Measurements from ENCODE around the gene RNF8. TPM values are rescaled to one million over a fixed set of nuclear protein-coding genes. Genes with fewer than 3 reads are reported as not detected.

RNF8 gene
- total RNA-seq, 2 donors from 2014 or later, result 38.2 to 51.1 TPM

GRCh38 chr6:37382994-37383765 is 29.4 kb downstream of the RNF8 start:
- H3K9me3 ChIP-seq (ENCODE audit: control insufficient read depth, low read length), result no peaks in the 10 kb centered on the region
- WGBS, 2 experiments (ENCODE audit: insufficient coverage in 1 of 2, insufficient read length in 1 of 2), result 100% methylated on average over 1 of the region's 1 CpG; no CpG with 5 or more reads in 1 of the 2 experiments
- peak; percentile 44 for TF ChIP-seq CTCF (conservative IDR thresholded peaks at IDR 0.05)
- H3K4me3 ChIP-seq (ENCODE audit: low read length), result no peak overlapping the region
- peaks cover 48% of the 10 kb centered on the region for H3K36me3 Mint-ChIP-seq (ENCODE audit: low read depth)
- no peaks in the 10 kb centered on the region for H3K27me3 Mint-ChIP-seq (ENCODE audit: insufficient read depth)
- peaks cover 75% of the 10 kb centered on the region for H3K36me3 ChIP-seq (ENCODE audit: control insufficient read depth, insufficient read depth, low read length)
- H3K9ac ChIP-seq (ENCODE audit: extremely low read depth, low read length, poor library complexity, severe bottlenecking), result no peak overlapping the region
- no peak overlapping the region for H3K4me3 Mint-ChIP-seq
- no peaks in the 10 kb centered on the region for H3K27me3 ChIP-seq (ENCODE audit: control insufficient read depth, insufficient read depth, low read length, poor library complexity, severe bottlenecking)
- no peaks in the 10 kb centered on the region for H3K9me3 Mint-ChIP-seq
- no peak overlapping the region for H3K27ac Mint-ChIP-seq
- H3K4me1 ChIP-seq (ENCODE audit: control insufficient read depth, insufficient read depth, low read length), result peaks cover 10% of the 10 kb centered on the region
- no peak for DNase-seq
- no peak overlapping the region for H3K27ac ChIP-seq (ENCODE audit: low read depth, low read length)
- peaks cover 15% of the 10 kb centered on the region for H3K4me1 Mint-ChIP-seq

GRCh38 chr6:37388578-37388977 is 34.8 kb downstream of the RNF8 start:
- H3K27ac ChIP-seq (ENCODE audit: low read depth, low read length), result no peak overlapping the region
- peaks cover 85% of the 10 kb centered on the region for H3K36me3 ChIP-seq (ENCODE audit: control insufficient read depth, insufficient read depth, low read length)
- Mint-ChIP-seq H3K36me3 (ENCODE audit: low read depth) (peaks cover 34% of the 10 kb centered on the region), H3K27ac (no peak overlapping the region), H3K9me3 (no peaks in the 10 kb centered on the region), H3K4me1 (no peaks in the 10 kb centered on the region), H3K27me3 (ENCODE audit: insufficient read depth) (no peaks in the 10 kb centered on the region), H3K4me3 (no peak overlapping the region)
- DNase-seq, result no peak
- no peak for TF ChIP-seq CTCF (conservative IDR thresholded peaks at IDR 0.05)
- no peaks in the 10 kb centered on the region for H3K9me3 ChIP-seq (ENCODE audit: control insufficient read depth, low read length)
- H3K4me3 ChIP-seq (ENCODE audit: low read length), result no peak overlapping the region
- H3K9ac ChIP-seq (ENCODE audit: extremely low read depth, low read length, poor library complexity, severe bottlenecking), result no peak overlapping the region
- no peaks in the 10 kb centered on the region for H3K4me1 ChIP-seq (ENCODE audit: control insufficient read depth, insufficient read depth, low read length)
- H3K27me3 ChIP-seq (ENCODE audit: control insufficient read depth, insufficient read depth, low read length, poor library complexity, severe bottlenecking), result no peaks in the 10 kb centered on the region

- no peak for DNase-seq
- no peak overlapping the region for H3K27ac Mint-ChIP-seq
- no peak overlapping the region for H3K4me3 Mint-ChIP-seq
- H3K36me3 Mint-ChIP-seq (ENCODE audit: low read depth), result peaks cover 24% of the 10 kb centered on the region
- no peak overlapping the region for H3K4me3 ChIP-seq (ENCODE audit: low read length)
- H3K9me3 Mint-ChIP-seq, result no peaks in the 10 kb centered on the region
- H3K9ac ChIP-seq (ENCODE audit: extremely low read depth, low read length, poor library complexity, severe bottlenecking), result no peak overlapping the region
- H3K27me3 ChIP-seq (ENCODE audit: control insufficient read depth, insufficient read depth, low read length, poor library complexity, severe bottlenecking), result no peaks in the 10 kb centered on the region
- no peaks in the 10 kb centered on the region for H3K9me3 ChIP-seq (ENCODE audit: control insufficient read depth, low read length)
- no peaks in the 10 kb centered on the region for H3K4me1 ChIP-seq (ENCODE audit: control insufficient read depth, insufficient read depth, low read length)
- no peak for TF ChIP-seq CTCF (conservative IDR thresholded peaks at IDR 0.05)
- H3K36me3 ChIP-seq (ENCODE audit: control insufficient read depth, insufficient read depth, low read length), result peaks cover 79% of the 10 kb centered on the region
- H3K27ac ChIP-seq (ENCODE audit: low read depth, low read length), result no peak overlapping the region
- no peaks in the 10 kb centered on the region for H3K27me3 Mint-ChIP-seq (ENCODE audit: insufficient read depth)
- H3K4me1 Mint-ChIP-seq, result no peaks in the 10 kb centered on the region
- WGBS, 2 experiments (ENCODE audit: insufficient coverage in 1 of 2, insufficient read length in 1 of 2), result 98% methylated on average over 3 of the region's 3 CpGs; no CpG with 5 or more reads in 1 of the 2 experiments
Measured at GRCh38 chr6:37389857-37390256, 36.1 kb downstream of the RNF8 start.
